Transverse colon (tissue), 4 donors: ENCODE results near the gene ENOPH1. TPM values are rescaled to one million over a fixed set of nuclear protein-coding genes. Genes with fewer than 3 reads are reported as not detected.

Experiments
- DNase-seq: peaks from one replicate; pipeline ENCODE4 v3.0.0-alpha.2; 2019
- H3K27ac ChIP-seq, 4 donors: fragments of 200-600 bp; sonication (generic); 2 replicates each; pipeline ENCODE4 v1.5.1; 2016 to 2018; ENCODE audit warnings: inconsistent platforms in 4 of 4
- H3K27me3 ChIP-seq: fragments of 200-600 bp; sonication (generic); 2 replicates; pipeline ENCODE4 v1.5.1; 2017; ENCODE audit warnings: inconsistent platforms
- H3K36me3 ChIP-seq, 4 donors: fragments of 200-600 bp; sonication (generic); 2 replicates each; pipeline ENCODE4 v1.5.1; 2017 to 2019; ENCODE audit warnings: inconsistent platforms in 4 of 4
- H3K4me1 ChIP-seq, 4 donors: fragments of 200-600 bp; sonication (generic); 2 replicates each; pipeline ENCODE4 v1.5.1; 2017 to 2020; ENCODE audit warnings: inconsistent platforms in 4 of 4
- H3K4me3 ChIP-seq, 4 donors: fragments of 200-600 bp; sonication (generic); 1 replicate in 1 of 4; 2 replicates in 3 of 4; pipeline versions ENCODE4 v1.5.1 to v1.6.1; 2017 to 2019; ENCODE audit warnings: inconsistent platforms in 4 of 4
- H3K9me3 ChIP-seq, 2 donors: fragments of 200-600 bp; sonication (generic); 2 replicates each; pipeline ENCODE4 v1.5.1; 2017 to 2019; ENCODE audit warnings: inconsistent platforms in 2 of 2
- CTCF ChIP-seq, 5 experiments: fragments of 200-600 bp in 3 of 5; fragments of 450-650 bp in 2 of 5; sonication (generic) in 3 of 5; IDR thresholded peaks; 1 replicate in 2 of 5; 2 replicates in 3 of 5; pipeline ENCODE4 v1.5.1; 2016 to 2017; ENCODE audit warnings: antibody characterized with exemption in 5 of 5, inconsistent platforms in 3 of 5, mild to moderate bottlenecking in 2 of 5, moderate library complexity in 1 of 5
- EP300 ChIP-seq: sonication (generic); formaldehyde crosslinking; IDR thresholded peaks from one replicate; pipeline ENCODE4 v1.6.1; 2017; ENCODE audit warnings: antibody characterized with exemption, low read depth
- POLR2A ChIP-seq: fragments of 450-650 bp; IDR thresholded peaks from one replicate; pipeline ENCODE4 v1.6.1; 2016; ENCODE audit warnings: antibody characterized with exemption, mild to moderate bottlenecking, moderate library complexity
- POLR2AphosphoS5 ChIP-seq, 3 donors: sonication (generic); formaldehyde crosslinking; IDR thresholded peaks; one replicate each; pipeline ENCODE4 v1.6.1; 2016; ENCODE audit warnings: antibody characterized with exemption in 3 of 3
- WGBS, 2 donors: methylation state at CpG; one replicate each; pipeline ENCODE4 v1.1.5; 2018; ENCODE audit warnings: low coverage in 1 of 2; 5-methylcytosine and 5-hydroxymethylcytosine counted together
- in situ Hi-C, 4 donors: fragments of 200-750 bp; cut with MboI; loops; one replicate each; pipeline versions ENCODE4 v1.15.0 to v1.15.1; 2017; ENCODE audit warnings: low sequenced_read_pairs in 3 of 4, low pct_ligation_motif_present in 1 of 4, low pct_unique_long_range_greater_than_20kb in 1 of 4
- intact Hi-C: fragments of 100-400 bp; cut with DNase I; formaldehyde crosslinking; loops from one replicate; pipeline ENCODE4 v1.15.1; 2023; ENCODE audit warnings: low total_unique reads
- total RNA-seq, 4 donors: library from RNA; depleted of rRNA; stranded (reverse); fragments of >200 nt; gene quantifications; one replicate each; pipeline ENCODE4 v1.1.0, GENCODE V29; 2016

ENOPH1 gene
- total RNA-seq, 4 donors from 2014 or later = 0.75 to 21.5 (median 15.8) TPM

- Histone ChIP-seq H3K4me1 (peaks cover 5 to 21% (median 10%) of the 10 kb centered on the region in 4 donors), H3K4me3 (no peak overlapping the region), H3K9me3 (no peaks in the 10 kb centered on the region), H3K36me3 (no peaks in the 10 kb centered on the region), H3K27ac (no peak overlapping the region), H3K27me3 (no peaks in the 10 kb centered on the region)
- intact Hi-C loops (no loop called here), in situ Hi-C loops (loop anchor here in 1 of 4 donors (10.0 kb wide), 1 partner anchor 61 kb away; the partner anchor contains the start of gene HNRNPD)
- no peak for DNase-seq
- 97% methylated on average over 5 of the region's 5 CpGs; no CpG with 5 or more reads in 1 of the 2 donors for WGBS, 2 donors
- TF ChIP-seq CTCF (IDR thresholded peaks at IDR 0.05) = no peak
- TF ChIP-seq POLR2AphosphoS5 (IDR thresholded peaks at IDR 0.05) = no peak
- no peak for TF ChIP-seq EP300
- no peak for TF ChIP-seq POLR2A
These were observed 5.7 kb downstream of the ENOPH1 start for GRCh38 chr4:82436130-82436529.

- no peaks in the 10 kb centered on the region for H3K9me3 ChIP-seq
- TF ChIP-seq CTCF (IDR thresholded peaks at IDR 0.05) (no peak), EP300 (no peak), POLR2A (no peak), POLR2AphosphoS5 (IDR thresholded peaks at IDR 0.05) (no peak)
- 98 to 100% methylated on average over 4 of the region's 4 CpGs for WGBS, 2 donors
- intact Hi-C loops = no loop called here
- no peak overlapping the region for H3K4me3 ChIP-seq
- peaks cover 0 to 14% (median 4%) of the 10 kb centered on the region in 4 donors for H3K4me1 ChIP-seq
- DNase-seq = no peak
- H3K36me3 ChIP-seq = no peaks in the 10 kb centered on the region
- in situ Hi-C loops = loop anchor here in 1 of 4 donors (10.0 kb wide), 1 partner anchor 62 kb away; the partner anchor contains the start of gene HNRNPD
- no peaks in the 10 kb centered on the region for H3K27me3 ChIP-seq
- H3K27ac ChIP-seq = no peak overlapping the region
These were observed 6.4 kb downstream of the ENOPH1 start for GRCh38 chr4:82436780-82437179.

- in situ Hi-C loops (loop anchor here in 1 of 4 donors (10.0 kb wide), 1 partner anchor 63 kb away; the partner anchor contains the start of gene HNRNPD), intact Hi-C loops (no loop called here)
- 87% methylated on average over 3 to 4 of the region's 4 CpGs for WGBS, 2 donors
- Histone ChIP-seq H3K36me3 (no peaks in the 10 kb centered on the region), H3K27ac (no peak overlapping the region), H3K4me3 (no peak overlapping the region), H3K9me3 (no peaks in the 10 kb centered on the region), H3K27me3 (no peaks in the 10 kb centered on the region), H3K4me1 (peaks cover 0 to 8% (median under 1%) of the 10 kb centered on the region in 4 donors)
- DNase-seq = no peak
- TF ChIP-seq CTCF (IDR thresholded peaks at IDR 0.05) = no peak
These were observed 7.1 kb downstream of the ENOPH1 start for GRCh38 chr4:82437285-82438005.

- no peaks in the 10 kb centered on the region for H3K27me3 ChIP-seq
- DNase-seq = no peak
- in situ Hi-C loops (loop anchor here in 1 of 4 donors (10.0 kb wide), 1 partner anchor 64 kb away; the partner anchor contains the start of gene HNRNPD), intact Hi-C loops (no loop called here)
- no peak overlapping the region for H3K4me3 ChIP-seq
- no peaks in the 10 kb centered on the region for H3K36me3 ChIP-seq
- no peaks in the 10 kb centered on the region for H3K9me3 ChIP-seq
- 67 to 91% methylated on average over 2 of the region's 2 CpGs for WGBS, 2 donors
- no peak overlapping the region for H3K27ac ChIP-seq
- no peaks in the 10 kb centered on the region for H3K4me1 ChIP-seq
- TF ChIP-seq CTCF (IDR thresholded peaks at IDR 0.05) (no peak), POLR2A (no peak), EP300 (no peak), POLR2AphosphoS5 (IDR thresholded peaks at IDR 0.05) (no peak)
These were observed 8.7 kb downstream of the ENOPH1 start for GRCh38 chr4:82439088-82439487.
